H1 (cell line): ENCODE data around the gene SH3RF3. TPM values are rescaled to one million over a fixed set of nuclear protein-coding genes. Genes with fewer than 3 reads are reported as not detected.

Source experiments
- CHD7 ChIP-seq: fragments of 300-600 bp; sonication (generic); IDR thresholded peaks from 2 replicates; pipeline ENCODE4 v1.7.1; 2012; ENCODE audit warnings: low read length, moderate library complexity, mild to moderate bottlenecking, inconsistent platforms; ENCODE audit not compliant: insufficient replicate concordance
- PHF8 ChIP-seq: fragments of 200-600 bp; sonication (generic); conservative IDR thresholded peaks from 2 replicates; pipeline ENCODE4 v1.7.1; 2012; ENCODE audit warnings: low read depth, mild to moderate bottlenecking, inconsistent platforms, low read length, moderate library complexity
- TAF1 ChIP-seq: IDR thresholded peaks from 2 replicates; pipeline ENCODE4 v1.6.1; 2011; ENCODE audit warnings: mild to moderate bottlenecking, low read depth, low read length
- polyA plus RNA-seq, 7 experiments: library from polyadenylated mRNA; depleted of rRNA in 3 of 7; stranded (reverse) in 5 of 7; unstranded in 2 of 7; fragments of >200 nt in 5 of 7; fragments of 200-250 nt in 2 of 7; gene quantifications; 1 replicate in 5 of 7; 2 replicates in 1 of 7; 4 replicates in 1 of 7; pipeline versions ENCODE4 v1.2.1 to v1.2.3, GENCODE V29; 2011 to 2013; ENCODE audit warnings: missing spikeins in 2 of 7, mixed read lengths in 2 of 7
- total RNA-seq: library from RNA; stranded (reverse); fragmentation: NEBNext Ultra II Directional; extraction: Animal tissue kit (Norgen Biotek cat#: 25700); gene quantifications from 2 replicates; pipeline ENCODE4 v1.2.1, GENCODE V29; 2021

The SH3RF3 gene
- total and polyA plus RNA-seq, 2 of the 8 experiments (the other 6 are each of a cell fraction or from before 2014, with no cell fraction given) = 0.11 to 0.65 TPM

- TF ChIP-seq PHF8 = no peak
- TF ChIP-seq CHD7 = no peak
- no peak for TF ChIP-seq TAF1
These were observed 219.2 kb downstream of the SH3RF3 start (continued) for GRCh38 chr2:109348190-109348589.
